Mammary epithelial cell (primary cell): Measurements from ENCODE around the gene UBAC2.

Source experiments
- CTCF ChIP-seq, 2 donors: IDR thresholded peaks in 1 of 2; conservative IDR thresholded peaks in 1 of 2; 2 replicates each; pipeline ENCODE4 v1.5.1; 2011 to 2012; ENCODE audit warnings: inconsistent platforms in 2 of 2, low read length in 2 of 2, mild to moderate bottlenecking in 2 of 2, control low read depth in 1 of 2, low read depth in 1 of 2; ENCODE audit not compliant: insufficient read depth in 1 of 2; ENCODE audit errors: extremely low read depth in 1 of 2
- EZH2 ChIP-seq: IDR thresholded peaks from 2 replicates; pipeline ENCODE4 v1.6.1; 2012; ENCODE audit warnings: low read length, inconsistent platforms, borderline replicate concordance

GRCh38 chr13:99406799-99407201 lies 206.1 kb downstream of the UBAC2 start:
- no peak for TF ChIP-seq CTCF (conservative IDR thresholded peaks at IDR 0.05 in 1 of 2, IDR thresholded peaks at IDR 0.05 in 1 of 2; ENCODE audit: extremely low read depth in 1 of 2, insufficient read depth in 1 of 2, low read depth in 1 of 2, low read length in 2 of 2)
- no peak for TF ChIP-seq EZH2
